NCI-H128 (cell line): ENCODE measurements around the gene DPM2.

ENCODE experiments used
- DNase-seq: peaks from one replicate; lab custom pipeline; 2025; ENCODE audit not compliant: unreplicated experiment; lab: John Stamatoyannopoulos, UW

DPM2 gene

DNA sequence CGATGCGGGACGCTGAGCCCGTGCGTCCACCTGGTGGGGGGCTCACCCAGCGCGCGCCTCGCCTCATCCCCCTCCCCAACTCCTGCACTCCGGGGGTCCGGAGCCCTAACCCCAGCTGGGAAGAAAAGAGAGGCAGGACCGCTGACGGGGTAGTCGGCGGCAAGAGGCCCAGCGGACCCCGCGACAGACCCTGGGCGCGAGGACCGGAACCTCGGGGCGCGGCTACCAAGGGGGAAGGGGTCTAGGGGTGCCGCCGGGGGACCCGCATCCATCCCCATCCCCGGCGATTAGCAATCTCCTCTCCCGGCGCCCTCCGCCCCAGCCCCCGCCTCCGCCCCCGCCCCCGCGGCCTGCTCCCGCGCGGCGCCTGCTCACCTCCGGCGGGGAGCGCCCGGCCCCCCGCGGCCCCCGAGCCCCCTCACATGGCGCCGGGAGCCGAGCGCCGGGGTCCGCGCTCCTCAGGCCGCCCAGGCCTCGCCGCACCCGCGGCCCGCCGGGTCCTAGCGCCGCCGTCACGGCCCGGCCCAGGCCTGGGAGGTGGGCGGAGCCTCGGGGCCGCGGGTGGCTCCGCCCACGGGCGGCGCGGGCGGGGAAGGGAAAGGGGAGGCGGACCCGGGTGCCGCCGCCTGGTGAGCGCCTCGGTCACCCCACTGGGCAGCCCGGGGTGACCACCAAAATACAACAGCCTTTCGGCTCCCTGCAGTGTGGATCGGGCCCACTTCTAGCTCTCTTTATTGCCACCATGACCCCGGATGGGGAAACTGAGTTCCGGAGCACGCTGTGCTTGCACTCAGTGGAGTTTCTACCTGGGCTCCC, 38.3 kb downstream of the DPM2 start, which contains the start of gene ST6GALNAC6:
Gene ST6GALNAC6, minus strand, starts transcription at position 476 of the 816 bp plus-strand sequence. CDS start 1,622 bp downstream, outside the sequence.
- DNase-seq = peak; percentile 25

- no peak for DNase-seq
Measured at GRCh38 chr9:127898433-127899127, 39.1 kb downstream of the DPM2 start.

DNA sequence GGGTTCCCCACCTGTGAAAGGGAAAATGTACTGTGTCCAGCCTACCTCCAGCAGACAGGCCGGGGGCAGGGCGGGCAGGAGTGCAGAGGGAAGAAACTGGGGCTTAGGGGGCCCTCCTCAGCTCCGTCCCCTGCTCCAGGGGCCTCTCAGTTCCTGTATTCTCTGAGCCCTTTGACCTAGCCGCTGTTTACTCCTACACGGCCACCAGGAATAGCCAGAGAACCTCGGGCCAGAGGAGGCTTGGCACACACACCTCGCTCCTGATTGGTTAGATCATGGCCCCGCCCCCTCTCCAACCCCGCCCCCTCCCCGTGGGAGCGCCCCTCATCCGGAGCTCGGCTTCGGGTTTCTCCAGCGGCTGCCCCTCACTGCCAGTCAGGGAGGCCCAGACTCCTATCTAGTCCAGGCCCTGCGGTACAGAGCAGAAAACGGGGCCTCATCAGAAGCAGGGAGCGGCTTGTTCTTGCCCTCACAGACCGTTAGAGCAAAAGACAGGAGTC, 40.4 kb downstream of the DPM2 start:
- DNase-seq = no peak

- no peak for DNase-seq
Measured at GRCh38 chr9:127896395-127897192, 41.1 kb downstream of the DPM2 start.

DNA sequence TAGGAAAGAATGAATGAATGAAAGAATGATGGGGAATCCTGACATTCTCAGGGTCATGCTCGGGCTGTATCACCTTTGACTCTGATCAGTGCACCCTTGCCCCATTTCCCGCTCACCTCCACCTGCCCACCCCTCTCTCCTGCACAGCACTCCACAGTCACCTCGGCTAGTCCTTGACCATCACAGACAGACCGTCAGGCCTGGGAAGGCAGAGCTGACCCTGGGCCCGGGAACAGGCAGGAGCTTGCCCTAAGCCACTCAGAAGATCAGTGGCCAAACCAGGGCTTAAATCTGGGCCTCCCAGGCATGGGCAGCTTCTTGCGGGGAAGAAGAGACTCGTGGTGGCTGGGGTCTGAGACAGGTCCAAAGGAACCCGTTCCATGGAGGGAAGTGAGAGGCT, 41.8 kb downstream of the DPM2 start:
- DNase-seq = no peak

DNA sequence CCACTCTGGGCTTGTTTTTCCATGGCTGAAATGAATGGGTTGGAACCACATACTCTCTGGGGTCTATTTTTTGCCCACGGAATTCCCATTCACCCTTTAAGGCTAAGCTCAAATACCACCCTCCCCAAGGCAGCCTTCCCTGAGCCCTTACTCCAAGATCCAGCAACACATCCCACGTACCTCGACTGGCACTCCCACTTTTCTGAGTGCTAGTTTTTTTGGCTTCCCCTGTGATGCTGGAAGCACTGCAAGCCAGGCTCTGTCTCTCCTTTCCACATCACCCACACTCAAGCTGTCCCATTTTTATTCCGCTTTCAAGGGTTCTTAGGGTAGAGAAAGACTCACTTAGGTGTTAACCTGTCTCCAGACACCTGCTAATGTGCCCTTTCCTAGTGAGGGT, 44.3 kb downstream of the DPM2 start:
- DNase-seq = no peak

GRCh38 chr9:127892831-127893230, 44.8 kb downstream of the DPM2 start:
- DNase-seq = no peak

- DNase-seq = no peak
Measured at GRCh38 chr9:127890053-127890452, 47.6 kb downstream of the DPM2 start.

GRCh38 chr9:127887792-127888191, 49.9 kb downstream of the DPM2 start:
- DNase-seq = no peak

DNA sequence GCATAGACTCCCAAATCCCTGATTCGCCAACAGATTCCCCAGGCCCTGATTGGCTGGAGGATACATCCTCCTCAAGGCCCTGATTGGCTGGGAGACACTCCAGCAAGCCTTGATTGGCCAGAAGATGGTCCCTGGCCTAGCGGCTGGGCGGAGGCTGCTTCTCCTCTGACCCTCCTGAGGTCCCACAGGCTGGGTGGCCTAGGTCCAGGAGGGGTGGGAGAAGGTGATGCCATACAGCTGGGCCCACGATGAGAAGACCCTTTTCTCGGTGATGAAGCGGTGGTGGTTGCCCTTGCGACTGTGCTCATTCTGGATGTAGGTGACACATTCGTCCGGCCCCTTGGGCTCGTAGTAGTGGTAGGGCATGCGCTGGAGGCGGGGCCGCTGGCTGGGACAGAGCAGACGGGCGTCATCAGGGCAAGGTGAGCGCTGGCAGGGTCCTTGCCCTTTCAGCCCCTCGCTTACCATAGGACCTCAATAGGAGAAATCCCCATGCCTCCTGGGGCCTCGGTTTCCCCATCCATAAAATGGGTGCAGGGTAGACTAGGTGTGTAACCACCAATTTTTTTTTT, 51.2 kb downstream of the DPM2 start:
- no peak for DNase-seq

GRCh38 chr9:127885508-127886281, 52.0 kb downstream of the DPM2 start:
- DNase-seq = no peak
